Esophagus squamous epithelium (tissue), 4 donors: ENCODE measurements around the gene STAT5B.

Source experiments
- POLR2A ChIP-seq, 4 donors: fragments of 450-650 bp; IDR thresholded peaks; one replicate each; pipeline ENCODE4 v1.6.1; 2017; ENCODE audit warnings: antibody characterized with exemption in 4 of 4, mild to moderate bottlenecking in 4 of 4, moderate library complexity in 3 of 4
- TF ChIP-seq, protein P1 (sequence below), 6 experiments: fragments of 450-650 bp in 4 of 6; fragments of 200-600 bp in 2 of 6; sonication (generic) in 2 of 6; IDR thresholded peaks; one replicate each; pipeline ENCODE4 v1.5.1; 2016 to 2019; ENCODE audit warnings: antibody characterized with exemption in 6 of 6, mild to moderate bottlenecking in 4 of 6, moderate library complexity in 4 of 6

DNA sequence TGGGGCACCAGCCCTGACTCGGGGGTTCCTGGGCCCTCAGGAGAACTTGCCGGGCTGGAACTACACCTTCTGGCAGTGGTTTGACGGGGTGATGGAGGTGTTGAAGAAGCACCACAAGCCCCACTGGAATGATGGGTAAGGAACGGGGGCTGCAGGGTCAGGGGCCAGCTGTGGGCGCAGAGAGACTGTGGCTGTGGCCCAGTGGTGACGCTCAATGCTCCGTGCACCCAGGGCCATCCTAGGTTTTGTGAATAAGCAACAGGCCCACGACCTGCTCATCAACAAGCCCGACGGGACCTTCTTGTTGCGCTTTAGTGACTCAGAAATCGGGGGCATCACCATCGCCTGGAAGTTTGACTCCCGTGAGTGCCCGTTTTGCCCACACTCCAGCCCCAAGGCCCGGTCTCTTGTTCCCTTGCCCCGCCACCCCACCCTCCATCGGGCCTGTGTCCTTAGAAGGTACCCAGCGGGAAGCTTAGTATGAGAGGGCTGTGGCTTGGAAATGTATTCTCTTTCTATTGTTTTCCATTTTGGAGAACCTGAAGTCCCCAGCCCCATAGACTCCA lies 31.3 kb upstream of the STAT5B start:
- no peak for TF ChIP-seq POLR2A (IDR thresholded peaks at IDR 0.05)
- TF ChIP-seq, protein P1, sequence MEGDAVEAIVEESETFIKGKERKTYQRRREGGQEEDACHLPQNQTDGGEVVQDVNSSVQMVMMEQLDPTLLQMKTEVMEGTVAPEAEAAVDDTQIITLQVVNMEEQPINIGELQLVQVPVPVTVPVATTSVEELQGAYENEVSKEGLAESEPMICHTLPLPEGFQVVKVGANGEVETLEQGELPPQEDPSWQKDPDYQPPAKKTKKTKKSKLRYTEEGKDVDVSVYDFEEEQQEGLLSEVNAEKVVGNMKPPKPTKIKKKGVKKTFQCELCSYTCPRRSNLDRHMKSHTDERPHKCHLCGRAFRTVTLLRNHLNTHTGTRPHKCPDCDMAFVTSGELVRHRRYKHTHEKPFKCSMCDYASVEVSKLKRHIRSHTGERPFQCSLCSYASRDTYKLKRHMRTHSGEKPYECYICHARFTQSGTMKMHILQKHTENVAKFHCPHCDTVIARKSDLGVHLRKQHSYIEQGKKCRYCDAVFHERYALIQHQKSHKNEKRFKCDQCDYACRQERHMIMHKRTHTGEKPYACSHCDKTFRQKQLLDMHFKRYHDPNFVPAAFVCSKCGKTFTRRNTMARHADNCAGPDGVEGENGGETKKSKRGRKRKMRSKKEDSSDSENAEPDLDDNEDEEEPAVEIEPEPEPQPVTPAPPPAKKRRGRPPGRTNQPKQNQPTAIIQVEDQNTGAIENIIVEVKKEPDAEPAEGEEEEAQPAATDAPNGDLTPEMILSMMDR (IDR thresholded peaks at IDR 0.05), result no peak
